SK-N-SH (cell line): ENCODE results near the gene PFKP. TPM values are rescaled to one million over a fixed set of nuclear protein-coding genes. Genes with fewer than 3 reads are reported as not detected.

Experiments
- CTCF ChIA-PET: fragments of 300-600, 350-600 bp; formaldehyde crosslinking; extraction: SDS; loops from one replicate; lab custom pipeline; 2021; lab: Yijun Ruan, JAX
- POLR2A ChIA-PET: fragments of 350-600 bp; sonication (Branson Sonifier 250); formaldehyde crosslinking; extraction: SDS; loops from one replicate; lab custom pipeline; 2020; ENCODE audit warnings: antibody characterized with exemption, inconsistent platforms; lab: Yijun Ruan, JAX
- DNase-seq: peaks from one replicate; pipeline ENCODE4 v3.0.0; 2012
- H2AFZ ChIP-seq: fragments of 200-600 bp; sonication (generic); 2 replicates; pipeline ENCODE4 v1.8.1; 2016; ENCODE audit warnings: antibody characterized with exemption, mild to moderate bottlenecking, low read depth
- H3F3A ChIP-seq: fragments of 200-600 bp; sonication (generic); replicated peaks from 2 replicates; pipeline ENCODE3; 2016; ENCODE audit warnings: antibody characterized with exemption, mild to moderate bottlenecking; ENCODE audit not compliant: insufficient read depth
- H3K27ac ChIP-seq, 2 experiments: fragments of 200-500 bp in 1 of 2; fragments of 200-600 bp in 1 of 2; sonication (Bioruptor generic) in 1 of 2; sonication (generic), shearing (Covaris generic) in 1 of 2; 2 replicates each; pipeline versions ENCODE4 v1.5.1 to v1.6.1; 2014 to 2016; ENCODE audit warnings: low read depth in 2 of 2, inconsistent platforms in 1 of 2, low read length in 1 of 2, mild to moderate bottlenecking in 1 of 2, mixed read lengths in 1 of 2
- H3K27me3 ChIP-seq: fragments of 200-600 bp; sonication (generic), shearing (Covaris generic); 2 replicates; pipeline ENCODE4 v1.6.1; 2016; ENCODE audit warnings: mixed run types; ENCODE audit not compliant: insufficient read depth
- H3K36me3 ChIP-seq, 2 experiments: fragments of 200-500 bp in 1 of 2; fragments of 200-600 bp in 1 of 2; sonication (Bioruptor generic) in 1 of 2; sonication (generic) in 1 of 2; replicated peaks in 1 of 2; 2 replicates each; pipeline versions ENCODE3 to v1.5.1; 2014 to 2016; ENCODE audit warnings: low read length in 1 of 2, mild to moderate bottlenecking in 1 of 2; ENCODE audit not compliant: insufficient read depth in 2 of 2, control insufficient read depth in 1 of 2
- H3K4me1 ChIP-seq, 2 experiments: fragments of 200-500 bp in 1 of 2; fragments of 200-600 bp in 1 of 2; sonication (Bioruptor generic) in 1 of 2; sonication (generic), shearing (Covaris generic) in 1 of 2; 2 replicates each; pipeline versions ENCODE4 v1.5.1 to v1.6.1; 2014 to 2016; ENCODE audit warnings: low read depth in 1 of 2, low read length in 1 of 2, mixed run types in 1 of 2; ENCODE audit not compliant: insufficient read depth in 2 of 2, control insufficient read depth in 1 of 2
- H3K4me2 ChIP-seq: fragments of 200-600 bp; sonication (generic), shearing (Covaris generic); 2 replicates; pipeline ENCODE4 v1.6.1; 2017; ENCODE audit warnings: mixed run types
- H3K4me3 ChIP-seq, 2 experiments: fragments of 200-500 bp in 1 of 2; fragments of 200-600 bp in 1 of 2; sonication (Bioruptor generic) in 1 of 2; sonication (generic), shearing (Covaris generic) in 1 of 2; 2 replicates each; pipeline versions ENCODE4 v1.5.1 to v1.8.1; 2014 to 2016; ENCODE audit warnings: low read depth in 2 of 2, inconsistent platforms in 1 of 2, low read length in 1 of 2, mild to moderate bottlenecking in 1 of 2, mixed read lengths in 1 of 2, moderate library complexity in 1 of 2
- H3K79me2 ChIP-seq: fragments of 200-600 bp; sonication (generic); 2 replicates; pipeline ENCODE4 v1.8.1; 2017; ENCODE audit warnings: mild to moderate bottlenecking; ENCODE audit not compliant: insufficient read depth
- H3K9ac ChIP-seq: fragments of 200-600 bp; sonication (generic); 2 replicates; pipeline ENCODE4 v1.6.1; 2017; ENCODE audit warnings: mixed run types
- H3K9me2 ChIP-seq: fragments of 200-600 bp; sonication (generic); 2 replicates; pipeline ENCODE4 v1.6.1; 2017; ENCODE audit warnings: mixed run types
- H3K9me3 ChIP-seq: fragments of 200-600 bp; sonication (generic); 2 replicates; pipeline ENCODE4 v1.6.1; 2017; ENCODE audit warnings: mixed run types, mild to moderate bottlenecking, moderate library complexity
- H4K20me1 ChIP-seq: fragments of 200-600 bp; sonication (generic); 2 replicates; pipeline ENCODE4 v1.6.1; 2017; ENCODE audit warnings: mild to moderate bottlenecking, mixed run types; ENCODE audit not compliant: insufficient read depth
- CHD2 ChIP-seq: fragments of 150-350 bp; IDR thresholded peaks from 2 replicates; pipeline ENCODE4 v1.6.1; 2018; ENCODE audit warnings: low read length; ENCODE audit not compliant: partially characterized antibody
- CTCF ChIP-seq: fragments of 200-600 bp; sonication (generic); IDR thresholded peaks from 2 replicates; pipeline ENCODE4 v1.6.1; 2017; ENCODE audit warnings: antibody characterized with exemption, mild to moderate bottlenecking, moderate library complexity
- FOSL2 ChIP-seq: IDR thresholded peaks from 2 replicates; pipeline ENCODE4 v1.4.0; 2012; ENCODE audit warnings: low read depth, mild to moderate bottlenecking, moderate library complexity, borderline replicate concordance
- FOXJ3 ChIP-seq: sonication (generic); formaldehyde crosslinking; IDR thresholded peaks from 2 replicates; pipeline ENCODE4 v1.5.1; 2020; ENCODE audit warnings: mild to moderate bottlenecking, missing genetic modification reagents
- GABPA ChIP-seq: IDR thresholded peaks from 2 replicates; pipeline ENCODE4 v1.4.0; 2012; ENCODE audit warnings: low read depth, mild to moderate bottlenecking
- GATA2 ChIP-seq: sonication (generic); formaldehyde crosslinking; IDR thresholded peaks from 2 replicates; pipeline ENCODE4 v1.5.0; 2020; ENCODE audit warnings: mild to moderate bottlenecking, missing genetic modification reagents
- MAX ChIP-seq: IDR thresholded peaks from 2 replicates; pipeline ENCODE4 v1.4.0; 2012; ENCODE audit warnings: low read depth
- MEF2A ChIP-seq: IDR thresholded peaks from 2 replicates; pipeline ENCODE4 v1.4.0; 2012; ENCODE audit warnings: low read depth, borderline replicate concordance
- NFIC ChIP-seq: IDR thresholded peaks from 2 replicates; pipeline ENCODE4 v1.4.0; 2012; ENCODE audit warnings: borderline replicate concordance
- REST ChIP-seq: IDR thresholded peaks from 2 replicates; pipeline ENCODE4 v1.6.1; 2012; ENCODE audit warnings: mild to moderate bottlenecking, low read depth, low read length, moderate library complexity
- RXRA ChIP-seq: IDR thresholded peaks from 2 replicates; pipeline ENCODE4 v1.4.0; 2012; ENCODE audit warnings: low read depth, mild to moderate bottlenecking, borderline replicate concordance
- SMC3 ChIP-seq: IDR thresholded peaks from 2 replicates; pipeline ENCODE4 v1.6.1; 2012; ENCODE audit warnings: low read depth, low read length, improper control_type of control experiment
- TEAD4 ChIP-seq: IDR thresholded peaks from 2 replicates; pipeline ENCODE4 v1.4.0; 2012; ENCODE audit warnings: mild to moderate bottlenecking, borderline replicate concordance; ENCODE audit not compliant: insufficient read depth
- YY1 ChIP-seq: IDR thresholded peaks from 2 replicates; pipeline ENCODE4 v1.4.0; 2012; ENCODE audit warnings: low read depth, mild to moderate bottlenecking
- ZBTB33 ChIP-seq: IDR thresholded peaks from 2 replicates; pipeline ENCODE4 v1.4.0; 2012; ENCODE audit warnings: low read depth, borderline replicate concordance
- WGBS: methylation state at CpG from one replicate; pipeline ENCODE4 v1.1.6; 2017; ENCODE audit warnings: low lambda C conversion rate; 5-methylcytosine and 5-hydroxymethylcytosine counted together
- polyA plus RNA-seq, 3 experiments: library from polyadenylated mRNA; depleted of rRNA; stranded (reverse); fragments of >200 nt; gene quantifications; 2 replicates each; pipeline ENCODE4 v1.2.3, GENCODE V29; 2012

The PFKP gene
- polyA plus RNA-seq, 1 of the 3 experiments (the other 2 are of a cell fraction): 175 TPM

GRCh38 chr10:3119796-3120459, 52.6 kb downstream of the PFKP start:
- Histone ChIP-seq H3K9me2 (no peaks in the 10 kb centered on the region), H3K9ac (no peak overlapping the region), H3K4me2 (no peak overlapping the region), H3K4me1 (no peaks in the 10 kb centered on the region), H3K9me3 (no peaks in the 10 kb centered on the region), H4K20me1 (no peaks in the 10 kb centered on the region), H2AFZ (no peak overlapping the region), H3K79me2 (peaks cover 17% of the 10 kb centered on the region; the same call in 1 of the 2 replicates), H3F3A (no peaks in the 10 kb centered on the region), H3K4me3 (no peak overlapping the region), H3K36me3 (peaks cover 51 to 75% of the 10 kb centered on the region in 2 experiments), H3K27ac (no peak overlapping the region), H3K27me3 (no peaks in the 10 kb centered on the region)
- POLR2A ChIA-PET: no interaction called here
- peak; percentile 77 for DNase-seq
- CTCF ChIA-PET: interaction anchor here (0.7 to 1.2 kb wide), 7 partner anchors 9 to 578 kb away, joined by 3 to 4 read pairs (median 3); no protein-coding TSS in a partner anchor
- TF ChIP-seq FOSL2 (no peak), CHD2 (no peak), MAX (no peak), SMC3 (0 out of 2 replicates have a peak, but pooled peaks have one; percentile 4), CTCF (peak; percentile 66), ZBTB33 (no peak), YY1 (no peak), GATA2 (no peak), TEAD4 (no peak), FOXJ3 (CRISPR knock-in tag) (no peak), GABPA (no peak), NFIC (no peak), REST (no peak), MEF2A (no peak), RXRA (no peak)
- 89% methylated on average over 30 of the region's 31 CpGs for WGBS
